Measurements from ENCODE around the gene ST6GAL1.

- TF ChIP-seq CTCF (IDR thresholded peaks at IDR 0.05) (no peak), POLR2A (IDR thresholded peaks at IDR 0.05) (peak; percentile 48)
Observed at GRCh38 chr3:186989429-186989828, 59.1 kb downstream of the ST6GAL1 start.
